ENCODE data around the gene PPM1K.
"Not testable (repeated sequence)": the region's sequence is repeated elsewhere in the genome, so short reads cannot be mapped to it uniquely, and the experiment has no call there.

PPM1K gene

DNA sequence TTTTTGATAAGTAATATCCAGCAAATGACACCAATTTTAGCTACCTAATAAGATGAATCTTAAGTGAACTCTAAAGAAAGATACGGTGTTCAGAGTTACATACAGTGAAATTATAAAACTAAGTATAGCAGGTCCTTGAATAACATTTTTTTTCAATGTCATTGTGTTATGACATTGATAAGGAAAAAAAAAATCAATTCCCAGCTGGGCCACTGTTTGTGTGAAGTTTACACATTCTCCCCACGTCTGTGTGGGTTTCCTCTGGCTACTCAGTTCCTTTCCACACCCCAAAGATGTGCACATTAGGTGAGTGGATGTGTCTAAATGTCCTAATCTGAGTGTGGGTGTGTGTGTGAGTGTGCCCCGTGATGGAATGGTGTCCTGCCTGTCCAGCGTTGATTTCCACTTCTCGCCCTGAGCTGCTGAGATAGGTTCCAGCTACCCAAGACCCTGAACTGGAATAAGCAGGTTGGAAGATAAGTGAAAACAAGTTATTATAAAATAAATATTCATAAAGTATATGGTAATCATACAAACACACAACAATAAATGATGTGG lies 31.2 kb upstream of the PPM1K start:
- TF ChIP-seq, protein P1, sequence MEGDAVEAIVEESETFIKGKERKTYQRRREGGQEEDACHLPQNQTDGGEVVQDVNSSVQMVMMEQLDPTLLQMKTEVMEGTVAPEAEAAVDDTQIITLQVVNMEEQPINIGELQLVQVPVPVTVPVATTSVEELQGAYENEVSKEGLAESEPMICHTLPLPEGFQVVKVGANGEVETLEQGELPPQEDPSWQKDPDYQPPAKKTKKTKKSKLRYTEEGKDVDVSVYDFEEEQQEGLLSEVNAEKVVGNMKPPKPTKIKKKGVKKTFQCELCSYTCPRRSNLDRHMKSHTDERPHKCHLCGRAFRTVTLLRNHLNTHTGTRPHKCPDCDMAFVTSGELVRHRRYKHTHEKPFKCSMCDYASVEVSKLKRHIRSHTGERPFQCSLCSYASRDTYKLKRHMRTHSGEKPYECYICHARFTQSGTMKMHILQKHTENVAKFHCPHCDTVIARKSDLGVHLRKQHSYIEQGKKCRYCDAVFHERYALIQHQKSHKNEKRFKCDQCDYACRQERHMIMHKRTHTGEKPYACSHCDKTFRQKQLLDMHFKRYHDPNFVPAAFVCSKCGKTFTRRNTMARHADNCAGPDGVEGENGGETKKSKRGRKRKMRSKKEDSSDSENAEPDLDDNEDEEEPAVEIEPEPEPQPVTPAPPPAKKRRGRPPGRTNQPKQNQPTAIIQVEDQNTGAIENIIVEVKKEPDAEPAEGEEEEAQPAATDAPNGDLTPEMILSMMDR (conservative IDR thresholded peaks at IDR 0.05; ENCODE audit: low read depth) = no peak
- POLR2A ChIA-PET (ENCODE audit: low non-redundant PET) = no interaction called here

DNA sequence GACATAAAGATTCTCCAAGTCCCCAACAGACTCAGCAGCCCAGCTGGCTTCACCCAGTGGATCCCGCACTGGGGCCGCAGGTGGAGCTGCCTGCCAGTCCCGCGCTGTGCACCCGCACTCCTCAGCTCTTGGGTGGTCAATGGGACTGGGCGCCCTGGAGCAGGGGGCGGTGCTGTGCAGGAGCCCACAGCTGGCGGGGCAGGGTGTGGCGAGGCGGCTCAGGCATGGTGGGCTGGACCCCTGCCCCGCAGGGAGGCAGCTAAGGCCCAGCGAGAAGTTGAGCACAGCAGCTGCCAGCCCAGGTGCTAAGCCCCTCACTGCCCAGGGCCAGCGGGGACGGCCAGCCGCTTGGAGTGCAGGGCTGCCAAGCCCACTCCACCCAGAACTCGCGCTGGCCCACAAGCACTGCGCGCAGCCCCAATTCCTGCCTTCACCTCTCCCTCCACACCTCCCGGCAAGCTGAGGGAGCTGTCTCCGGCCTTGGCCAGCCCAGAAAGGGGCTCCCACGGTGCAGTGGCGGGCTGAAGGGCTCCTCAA lies 28.8 kb upstream of the PPM1K start:
- DNase-seq (ENCODE audit: low spot score); H3K27ac ChIP-seq; POLR2A ChIA-PET (ENCODE audit: low non-redundant PET); CTCF ChIA-PET: not testable (repeated sequence)

More for the DNA sequence above, 31.2 kb upstream of the PPM1K start:
- CTCF ChIA-PET = interaction anchor here (0.9 kb wide), 1 partner anchor 36 kb away, joined by 3 read pairs; no protein-coding TSS in a partner anchor
- no peak for DNase-seq (ENCODE audit: low spot score)
- no peak overlapping the region for H3K27ac ChIP-seq

DNA sequence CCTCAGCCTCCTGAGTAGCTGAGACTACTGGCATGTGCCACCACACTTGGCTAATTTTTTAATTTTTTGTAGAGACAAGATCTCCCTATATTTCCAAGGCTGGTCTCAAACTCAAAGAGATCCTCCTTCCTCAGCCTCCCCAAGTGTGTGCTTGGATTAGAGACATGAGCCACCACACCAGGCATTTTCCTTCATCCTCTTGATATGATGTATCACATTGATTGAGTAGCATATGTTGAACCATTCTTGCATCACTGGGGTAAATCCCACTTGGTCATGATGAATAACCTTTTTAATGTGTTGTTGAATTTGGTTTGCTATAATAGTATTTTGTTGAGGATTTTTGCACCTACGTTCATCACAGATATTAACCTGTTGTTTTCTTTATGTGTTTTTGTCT lies 24.2 kb upstream of the PPM1K start:
- TF ChIP-seq, protein P1 (conservative IDR thresholded peaks at IDR 0.05; ENCODE audit: low read depth) = no peak
- DNase-seq (ENCODE audit: low spot score) = no peak
- H3K27ac ChIP-seq = no peak overlapping the region
- ChIA-PET CTCF (no interaction called here), POLR2A (ENCODE audit: low non-redundant PET) (interaction anchor here (0.6 kb wide), 1 partner anchor 44 kb away, joined by 3 read pairs; no protein-coding TSS in a partner anchor)

DNA sequence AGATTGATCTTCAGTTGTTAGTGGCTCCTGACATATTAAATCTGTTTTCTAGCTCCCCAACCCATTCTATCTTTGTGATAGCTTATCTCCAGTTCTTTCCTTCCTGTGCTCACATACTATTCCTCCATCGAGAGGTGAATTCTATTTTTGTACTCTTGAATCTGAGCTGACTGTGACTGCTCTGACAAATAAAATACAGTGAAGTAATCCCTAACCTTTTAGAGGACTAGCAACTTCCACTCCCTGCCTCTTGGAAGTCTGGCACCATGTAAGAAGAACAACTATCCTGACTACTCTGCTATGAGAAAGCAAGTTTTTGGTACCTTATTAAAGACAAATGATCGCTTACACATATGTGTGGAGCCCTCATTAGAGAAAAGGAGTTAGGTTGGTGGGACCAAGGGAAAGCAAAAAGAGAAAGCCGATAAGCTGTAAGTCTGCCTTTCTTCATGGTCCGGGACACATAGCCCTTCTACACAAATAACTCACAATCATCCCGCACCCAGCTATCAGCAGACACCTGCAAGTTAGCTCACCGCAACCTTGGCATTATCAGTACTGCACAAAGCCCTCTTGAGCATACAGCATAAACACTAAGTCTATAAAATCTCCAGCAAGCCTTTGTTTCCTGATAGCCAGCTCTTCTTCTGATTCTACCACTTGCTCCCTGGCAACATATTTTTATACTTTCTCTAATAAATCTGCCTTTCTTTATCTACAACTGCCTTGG lies 13.5 kb upstream of the PPM1K start:
- POLR2A ChIA-PET (ENCODE audit: low non-redundant PET) = no interaction called here
- TF ChIP-seq, protein P1 (conservative IDR thresholded peaks at IDR 0.05; ENCODE audit: low read depth) = no peak
- no peak overlapping the region for H3K27ac ChIP-seq
- CTCF ChIA-PET = no interaction called here
- DNase-seq (ENCODE audit: low spot score) = no peak

DNA sequence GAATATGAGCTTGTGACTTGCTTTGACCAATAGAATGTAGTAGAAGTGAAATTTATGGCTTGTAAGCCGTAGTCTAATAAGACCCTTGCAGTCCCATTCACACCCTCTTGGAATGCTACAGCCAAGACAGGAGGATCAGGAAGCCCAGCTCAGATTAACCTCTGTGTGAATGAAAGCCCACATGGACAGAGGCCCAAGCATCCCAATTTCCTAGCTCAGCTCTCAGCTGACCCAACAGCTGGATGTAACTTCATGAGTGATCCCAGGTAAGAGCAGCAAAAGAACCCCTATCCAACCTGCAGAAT lies 12.8 kb upstream of the PPM1K start:
- no peak for DNase-seq (ENCODE audit: low spot score)
- TF ChIP-seq, protein P1 (conservative IDR thresholded peaks at IDR 0.05; ENCODE audit: low read depth) = no peak
- H3K27ac ChIP-seq = no peak overlapping the region
- ChIA-PET CTCF (no interaction called here), POLR2A (ENCODE audit: low non-redundant PET) (no interaction called here)

DNA sequence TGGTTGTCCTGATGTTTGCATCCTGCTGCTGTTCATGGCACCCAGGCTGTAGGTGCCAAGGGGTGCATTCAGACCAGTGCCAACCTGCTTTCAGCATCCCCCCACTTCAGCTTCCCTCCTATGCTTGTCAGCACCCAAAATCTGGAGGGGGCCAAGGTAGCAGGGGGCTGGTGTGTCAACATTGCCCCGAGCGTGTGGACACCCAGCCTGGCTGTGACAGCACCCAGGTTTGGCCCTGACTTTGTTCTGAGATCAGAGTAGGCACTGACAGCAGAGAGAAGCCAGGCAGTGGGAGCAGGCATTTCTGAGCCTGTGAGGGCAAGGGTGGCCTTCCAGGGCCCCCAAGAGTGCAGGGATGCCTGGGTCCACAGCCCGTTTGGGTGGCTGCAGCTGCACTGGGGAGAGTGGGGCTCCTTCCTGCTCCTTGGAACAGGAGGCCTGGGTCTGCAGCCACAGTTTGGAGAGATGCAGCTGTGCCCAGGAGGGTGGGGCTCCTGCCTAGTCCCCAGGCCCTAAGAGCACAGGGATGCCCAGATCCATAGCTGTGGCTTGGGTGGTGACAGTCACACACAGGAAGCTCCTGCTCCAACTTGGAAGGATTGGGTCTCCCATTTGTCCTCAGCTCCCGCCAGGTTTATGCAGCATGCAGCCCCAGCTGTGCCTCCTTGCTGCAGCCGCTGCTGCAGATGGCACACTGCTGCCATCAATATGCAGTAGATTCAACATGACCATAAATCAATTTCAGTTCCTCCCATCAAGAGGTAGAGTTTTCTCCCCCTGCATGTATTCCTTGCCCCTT lies 12.3 kb upstream of the PPM1K start:
- CTCF ChIA-PET = interaction anchor here (1.0 kb wide), 1 partner anchor 202 kb away, joined by 3 read pairs; no protein-coding TSS in a partner anchor
- DNase-seq (ENCODE audit: low spot score) = no peak
- POLR2A ChIA-PET (ENCODE audit: low non-redundant PET) = no interaction called here
- H3K27ac ChIP-seq = no peak overlapping the region
- TF ChIP-seq, protein P1 (conservative IDR thresholded peaks at IDR 0.05; ENCODE audit: low read depth) = no peak
